OCI-LY3 (cell line): ENCODE results near the gene LRP2BP.

Source experiments
- CTCF ChIP-seq: fragments of 200-600, 300-600 bp; sonication (generic); IDR thresholded peaks from 2 replicates; pipeline ENCODE4 v1.5.1; 2014; ENCODE audit warnings: antibody characterized with exemption, low read length, low read depth
- EZH2phosphoT487 ChIP-seq: fragments of 200-600 bp; shearing (Covaris generic); IDR thresholded peaks from 2 replicates; pipeline ENCODE4 v1.6.1; 2018; ENCODE audit warnings: antibody characterized with exemption, mixed run types, low read depth

GRCh38 chr4:185396724-185397385 is 1.1 kb upstream of the LRP2BP start, which contains the start of gene ANKRD37:
- TF ChIP-seq CTCF (no peak), EZH2phosphoT487 (no peak)
